NCI-H345 treated with DMSO at 0.1 percent for 48 hours (cell line): ENCODE results near the gene ELOVL6.
"Not testable (repeated sequence)": the region's sequence is repeated elsewhere in the genome, so short reads cannot be mapped to it uniquely, and the experiment has no call there.

Experiments used
- DNase-seq: peaks from one replicate; lab custom pipeline; 2025; ENCODE audit not compliant: unreplicated experiment; lab: John Stamatoyannopoulos, UW

ELOVL6 gene

DNA sequence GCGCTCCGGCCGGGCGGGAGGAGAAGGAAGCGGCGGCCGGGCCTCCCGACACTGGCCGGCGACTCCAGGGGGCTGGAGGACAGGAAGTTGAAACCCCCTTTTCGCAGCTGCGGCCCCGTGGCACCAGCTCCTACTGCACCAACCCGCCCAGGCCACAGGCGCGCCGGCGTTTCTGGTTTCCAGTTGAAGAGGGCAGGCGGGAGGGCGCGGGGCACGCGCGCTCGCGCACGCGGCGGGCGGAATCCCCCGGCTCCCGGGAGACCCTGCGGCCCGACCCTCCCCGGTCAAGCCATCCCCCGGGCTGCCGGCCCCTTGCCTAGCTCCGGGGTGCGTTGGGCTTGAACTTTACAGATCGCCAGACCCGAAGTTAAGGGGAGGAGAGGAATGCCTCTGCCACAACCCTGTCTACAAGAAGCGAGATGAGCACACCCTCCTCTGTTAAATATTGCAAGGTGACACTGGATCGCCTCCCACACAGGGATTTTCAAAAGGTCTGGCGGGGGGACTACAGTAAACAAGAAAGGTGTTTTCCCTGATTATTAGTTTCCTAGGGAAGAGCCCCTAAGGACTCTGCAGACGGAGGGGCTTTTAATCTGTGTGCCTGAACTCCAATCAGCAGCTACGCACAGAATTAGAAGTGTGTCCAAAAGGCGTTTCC, 1.4 kb downstream of the ELOVL6 start:
- DNase-seq = peak; percentile 8

DNA sequence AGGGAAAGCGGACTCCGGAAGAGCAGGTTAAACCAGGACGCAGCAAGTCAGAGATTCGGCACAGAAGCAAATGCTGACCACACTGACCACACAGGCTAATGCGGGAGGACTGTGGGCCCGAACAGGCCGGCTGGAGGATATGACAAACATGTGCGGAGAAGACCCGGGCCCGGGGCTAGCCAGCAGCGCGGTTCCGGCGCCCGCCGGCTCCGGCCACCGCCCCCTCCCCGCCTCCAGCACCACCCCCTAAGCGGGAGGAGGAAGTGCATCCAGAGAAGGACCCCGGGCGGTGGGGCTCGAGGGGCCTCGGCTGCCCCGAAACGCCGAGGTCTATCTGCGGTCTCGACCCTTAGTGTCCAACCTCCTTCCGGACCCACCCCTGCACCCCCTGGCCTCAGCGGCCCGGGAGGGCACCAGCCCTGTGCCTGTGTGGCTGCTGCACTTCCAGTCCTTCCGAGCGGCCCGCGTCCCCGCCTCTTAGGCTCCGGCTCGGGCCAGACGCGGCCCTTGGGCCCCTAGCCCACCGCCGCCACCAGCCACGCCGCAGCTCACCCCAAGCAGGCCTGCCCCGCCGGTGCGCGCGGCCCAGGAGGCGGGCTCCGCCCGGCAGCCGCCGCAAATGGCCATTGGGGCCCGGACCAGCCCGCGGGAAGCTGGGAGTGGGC, 2.1 kb downstream of the ELOVL6 start:
- DNase-seq = no peak

DNA sequence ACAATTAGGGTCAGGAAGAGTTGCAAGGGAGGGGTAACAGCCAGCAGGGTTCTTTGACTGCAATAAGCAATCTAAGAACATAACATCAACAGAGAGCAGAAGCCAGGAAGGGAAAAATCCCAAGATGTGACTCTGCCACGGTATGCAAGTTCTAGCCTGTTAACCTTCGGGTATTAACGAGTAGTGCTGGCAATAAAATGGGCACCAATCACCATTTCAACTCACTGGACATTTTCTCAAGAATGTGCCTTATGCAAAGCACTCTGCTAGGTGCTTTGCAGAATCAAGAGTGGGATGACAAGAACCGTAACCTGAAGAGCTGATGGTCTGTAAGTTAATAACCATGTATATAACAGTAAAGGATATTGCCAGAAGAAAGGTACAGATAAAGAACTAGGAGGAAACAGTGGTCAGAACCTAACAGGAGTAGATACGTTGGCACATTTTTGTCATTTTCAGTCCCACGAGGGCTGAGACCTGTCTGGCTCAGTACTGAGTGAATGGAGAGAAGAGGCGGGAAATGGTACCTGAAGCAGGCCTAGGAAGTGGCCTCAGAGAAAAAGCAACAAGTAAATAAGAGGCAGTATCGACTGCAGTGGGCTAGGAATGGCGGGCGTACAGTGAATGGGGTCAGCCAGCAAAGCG, 2.7 kb downstream of the ELOVL6 start:
- peak; percentile 10 for DNase-seq

DNA sequence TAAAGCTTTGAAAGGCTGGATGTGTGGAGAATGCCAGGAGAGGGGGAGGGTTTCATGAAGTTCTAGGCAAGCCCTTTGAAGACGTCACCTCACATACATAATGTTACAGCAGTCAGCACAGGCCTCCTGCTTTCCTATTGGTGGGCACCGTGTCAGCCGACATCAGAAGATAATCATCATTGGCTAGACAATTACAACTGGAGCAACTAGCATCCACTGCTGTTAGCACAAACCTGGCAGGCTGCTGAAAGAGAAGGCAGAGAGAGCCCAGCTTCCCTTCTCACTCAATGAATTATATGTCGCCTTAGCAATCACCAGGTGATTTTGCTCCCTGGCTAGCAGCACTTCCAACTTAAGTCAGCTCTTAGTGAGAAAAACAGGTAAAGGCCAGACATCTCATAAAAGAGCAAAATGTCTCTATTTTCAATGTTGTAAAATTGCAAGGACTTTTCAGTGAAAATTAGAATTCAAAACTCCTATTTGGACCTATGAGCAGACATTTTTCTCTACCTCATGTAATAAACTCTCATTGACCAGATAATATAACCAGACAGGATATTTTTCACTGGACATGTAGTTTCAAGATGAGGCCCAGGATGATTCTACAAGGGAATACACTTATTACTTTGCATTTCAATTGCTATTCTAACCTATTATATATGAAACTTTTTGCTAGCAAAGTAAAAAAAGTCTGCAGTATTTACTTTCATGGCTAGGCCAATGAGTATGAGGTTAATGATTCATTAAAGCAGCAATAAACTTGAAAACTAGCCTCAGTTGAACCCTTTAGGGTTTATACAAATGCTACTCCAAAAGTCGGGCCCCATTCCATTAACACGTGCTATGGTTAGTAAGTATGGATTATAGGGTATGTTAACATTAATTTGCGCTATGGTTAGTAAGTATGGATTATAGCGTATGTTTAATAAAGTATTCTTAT, 4.3 kb downstream of the ELOVL6 start:
- DNase-seq = peak; percentile 62

DNA sequence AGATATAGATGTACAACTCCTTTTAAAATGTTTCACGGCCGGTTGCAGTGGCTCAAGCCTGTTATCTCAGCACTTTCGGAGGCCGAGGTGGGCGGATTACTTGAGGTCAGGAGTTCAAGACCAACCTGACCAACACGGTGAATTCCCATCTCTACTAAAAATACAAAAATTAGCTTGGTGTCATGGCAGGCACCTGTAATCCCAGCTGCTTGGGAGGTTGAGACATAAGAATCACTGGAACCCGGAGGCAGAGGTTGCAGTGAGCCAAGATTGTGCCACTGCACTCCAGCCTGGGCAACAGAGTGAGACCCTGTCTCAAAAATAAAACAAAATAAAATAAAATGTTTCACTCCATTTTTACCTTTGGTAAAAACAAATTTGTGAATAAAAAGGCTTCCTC, 5.1 kb downstream of the ELOVL6 start:
- DNase-seq = not testable (repeated sequence)

DNA sequence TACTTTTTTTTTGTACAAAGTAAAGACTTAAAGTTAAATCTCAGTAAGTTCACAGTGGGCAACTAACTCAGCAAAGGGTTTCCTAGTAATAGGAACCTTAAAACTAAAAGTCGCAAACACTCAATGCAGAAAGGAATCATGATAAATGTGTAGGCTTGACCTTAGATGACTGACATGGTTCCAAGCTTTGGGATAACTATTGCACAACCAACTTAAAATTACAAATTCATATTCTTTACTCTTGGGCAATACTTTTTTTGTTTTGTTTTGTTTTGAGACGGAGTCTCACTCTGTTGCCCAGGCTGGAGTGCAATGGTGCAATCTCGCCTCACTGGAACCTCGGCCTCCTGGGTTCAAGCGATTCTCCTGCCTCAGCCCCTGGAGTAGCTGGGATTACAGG, 8.2 kb downstream of the ELOVL6 start:
- DNase-seq = no peak

DNA sequence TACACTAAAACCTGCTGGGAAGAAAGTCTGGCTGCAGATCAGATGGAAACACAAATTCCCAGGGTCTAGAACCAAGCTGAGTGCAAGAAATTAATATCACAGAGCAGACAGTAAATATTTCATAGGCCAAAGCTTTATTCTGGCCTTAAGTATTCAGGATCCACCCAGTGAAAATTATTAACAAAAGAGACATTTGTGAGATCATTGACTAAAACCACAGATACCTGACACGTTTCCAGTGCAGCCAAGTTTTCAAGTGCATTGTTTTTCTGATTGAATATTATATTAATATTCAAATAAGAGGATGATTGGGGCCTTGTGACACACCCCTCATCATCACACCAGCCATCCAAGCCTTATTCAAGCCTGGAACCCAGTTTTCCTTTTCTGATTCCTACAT, 10.3 kb downstream of the ELOVL6 start:
- DNase-seq = no peak

DNA sequence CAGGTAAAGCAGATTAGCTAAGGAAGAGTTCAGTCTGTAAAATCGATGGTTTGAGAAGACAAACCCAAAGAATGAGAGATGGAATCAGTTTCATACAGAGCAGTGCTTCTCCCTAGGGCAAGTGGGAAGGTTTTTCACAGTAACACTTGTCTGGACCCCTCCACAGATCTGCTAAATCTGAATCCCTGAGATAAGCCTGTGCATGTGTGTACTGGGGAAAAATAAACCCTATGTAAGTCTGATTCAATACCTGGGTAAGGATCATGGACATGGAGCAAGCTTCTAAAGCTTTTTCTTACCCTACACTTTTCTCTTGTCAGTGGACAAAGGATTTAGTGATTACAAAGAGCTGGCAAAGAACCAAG, 13.6 kb downstream of the ELOVL6 start:
- no peak for DNase-seq

DNA sequence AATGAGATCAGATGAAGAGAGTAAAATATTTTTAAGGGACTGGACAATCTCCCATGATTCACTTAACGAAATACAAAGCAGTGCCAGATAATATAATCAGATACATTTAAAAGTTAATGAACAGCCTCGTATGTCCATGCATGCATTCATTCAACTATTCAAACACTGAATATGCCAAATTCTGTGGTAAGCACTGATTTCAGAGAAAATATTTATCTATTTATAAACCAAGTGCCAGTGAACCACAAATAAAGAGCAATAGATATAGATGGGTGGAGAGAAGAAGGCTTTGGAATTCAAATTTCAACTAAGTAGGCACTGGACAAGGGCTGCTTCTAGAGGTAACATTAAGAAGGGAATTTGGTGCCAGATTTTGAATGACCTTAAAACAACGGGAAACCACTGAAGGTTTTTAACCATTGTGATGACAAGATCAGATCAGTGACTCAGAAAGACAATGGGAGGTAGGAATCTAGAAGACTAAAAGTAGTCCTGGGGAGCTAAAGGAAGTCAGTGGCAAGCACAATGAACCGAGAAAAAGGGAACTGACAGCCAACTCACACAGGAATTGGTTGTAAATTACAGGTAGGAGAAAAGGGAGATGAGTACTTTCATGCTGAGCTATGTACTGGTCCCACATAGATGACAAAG, 14.2 kb downstream of the ELOVL6 start:
- no peak for DNase-seq

DNA sequence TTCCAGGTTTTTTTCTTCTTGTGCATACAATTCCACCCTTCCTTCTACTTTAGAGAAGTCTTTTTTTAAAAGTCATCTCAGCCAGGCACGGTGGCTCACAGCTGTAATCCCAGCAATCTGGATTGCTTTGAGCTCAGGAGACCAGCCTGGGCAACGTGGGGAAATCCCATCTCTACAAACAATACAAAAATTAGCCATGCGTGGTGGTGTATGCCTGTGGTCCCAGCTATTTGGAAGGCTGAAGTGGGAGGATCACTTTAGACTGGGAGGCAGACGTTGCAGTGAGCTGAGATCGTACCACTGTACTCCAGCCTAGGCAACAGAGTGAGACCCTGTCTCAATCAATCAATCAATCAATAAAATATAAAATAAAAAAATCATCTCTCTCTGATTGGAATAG, 14.8 kb downstream of the ELOVL6 start:
- no peak for DNase-seq

DNA sequence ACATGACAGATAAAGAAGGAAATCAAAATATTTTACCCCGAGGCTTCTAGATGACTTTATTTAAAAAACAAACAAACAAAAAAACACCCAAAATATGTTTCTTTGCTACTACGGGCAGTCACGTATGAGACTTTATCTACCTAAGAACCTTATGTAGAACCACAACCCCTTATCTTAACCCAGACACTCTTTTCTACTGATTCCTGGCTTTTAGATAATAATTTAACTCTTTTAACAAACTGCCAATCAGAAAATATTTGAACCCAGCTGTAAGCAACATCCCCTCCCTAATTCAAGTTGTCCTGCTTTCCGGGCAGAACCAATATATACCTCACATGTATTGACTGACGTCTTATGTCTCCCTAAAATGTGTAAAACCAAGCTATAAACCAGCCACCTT, 15.4 kb downstream of the ELOVL6 start:
- DNase-seq = no peak

DNA sequence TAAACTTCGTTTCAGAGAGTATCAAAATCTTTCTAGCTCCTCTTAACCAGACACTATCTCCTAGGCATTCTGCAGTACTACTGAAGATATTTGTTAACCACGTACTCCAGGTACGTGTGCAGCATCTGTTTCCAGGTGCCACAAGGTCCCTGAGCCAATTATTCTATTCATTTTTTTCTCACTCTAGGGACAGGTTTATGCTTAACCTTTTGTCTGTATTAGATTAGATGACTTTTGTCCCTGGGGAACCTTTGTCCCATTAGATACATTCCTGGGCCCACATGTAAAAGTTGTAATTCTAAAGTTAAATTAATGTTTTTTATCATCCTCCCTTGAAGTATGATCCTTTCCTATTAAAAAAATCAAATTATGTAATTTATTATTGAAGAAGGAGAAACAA, 16.5 kb downstream of the ELOVL6 start:
- DNase-seq = no peak

DNA sequence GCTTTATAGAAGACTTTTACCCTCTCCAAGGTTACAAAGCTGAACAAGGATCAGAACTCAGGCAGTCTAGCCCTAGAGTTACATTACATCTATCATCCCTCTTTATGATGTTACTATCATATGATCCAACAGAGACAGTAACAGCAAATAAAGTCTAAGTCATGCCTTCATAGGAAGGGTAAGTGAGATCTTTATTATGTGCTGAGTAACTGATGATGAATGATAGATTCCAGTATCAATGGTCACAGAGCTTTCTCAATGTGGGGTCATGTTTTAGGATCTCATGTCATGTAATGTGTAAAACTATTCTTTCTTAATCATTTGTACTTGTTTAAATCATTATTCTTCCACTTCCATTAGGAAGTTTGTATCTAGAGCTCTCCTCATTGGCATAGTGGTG, 22.8 kb downstream of the ELOVL6 start:
- no peak for DNase-seq

DNA sequence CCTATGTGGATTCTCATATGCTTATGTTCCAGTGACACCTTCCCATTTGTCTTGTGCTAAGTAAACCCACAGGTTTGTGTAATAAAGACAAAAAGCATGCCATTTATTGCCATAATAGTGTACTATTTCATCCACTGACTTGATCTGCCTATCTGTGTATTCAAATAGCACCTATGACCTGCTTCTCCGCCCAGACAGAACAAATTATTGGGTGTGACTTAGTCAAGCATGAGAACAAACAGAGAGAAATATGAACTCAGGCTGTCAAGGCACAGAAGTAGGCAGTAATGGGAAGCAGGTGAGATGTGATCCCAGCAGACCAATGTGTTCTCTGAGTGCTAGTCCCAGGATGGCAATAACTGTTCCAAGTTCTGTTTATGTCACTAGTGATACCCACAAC, 25.4 kb downstream of the ELOVL6 start:
- peak; percentile 3 for DNase-seq

DNA sequence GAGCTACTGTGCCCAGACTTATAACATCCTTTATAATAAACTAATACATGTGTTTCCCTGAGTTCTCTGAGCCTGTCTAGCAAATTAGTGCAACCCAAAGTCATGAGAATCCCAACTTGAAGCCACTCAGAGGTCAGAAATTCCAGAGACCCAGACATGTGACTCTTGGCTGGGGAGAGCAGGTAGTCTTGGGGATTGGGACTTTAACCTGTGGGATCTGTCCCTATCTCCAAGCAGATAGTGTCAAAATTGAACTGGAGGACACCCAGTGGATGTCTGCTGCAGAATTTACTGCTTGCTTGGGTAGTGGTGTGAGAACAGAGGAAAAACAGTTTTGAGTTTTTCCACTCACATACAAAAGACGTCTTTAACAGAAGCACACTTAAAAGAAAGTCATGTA, 26.4 kb downstream of the ELOVL6 start:
- no peak for DNase-seq

DNA sequence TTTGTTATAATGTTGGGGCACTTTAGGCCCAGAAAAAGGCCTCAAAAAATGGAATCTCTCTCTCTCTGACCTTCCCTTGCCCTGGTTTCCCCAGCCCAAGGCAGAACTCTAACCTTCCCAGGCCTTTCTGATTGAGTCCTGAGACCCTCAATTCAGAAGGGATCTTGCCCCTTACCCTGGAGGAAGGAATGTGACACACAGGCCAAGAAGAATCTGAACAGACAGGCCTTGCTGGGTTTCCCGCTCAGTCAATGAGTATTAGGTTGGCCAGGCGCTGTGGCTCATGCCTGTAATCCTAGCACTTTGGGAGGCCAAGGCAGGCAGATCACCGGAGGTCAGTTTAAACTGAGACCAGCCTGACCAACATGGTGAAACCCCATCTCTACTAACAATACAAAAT, 27.6 kb downstream of the ELOVL6 start:
- DNase-seq = no peak

DNA sequence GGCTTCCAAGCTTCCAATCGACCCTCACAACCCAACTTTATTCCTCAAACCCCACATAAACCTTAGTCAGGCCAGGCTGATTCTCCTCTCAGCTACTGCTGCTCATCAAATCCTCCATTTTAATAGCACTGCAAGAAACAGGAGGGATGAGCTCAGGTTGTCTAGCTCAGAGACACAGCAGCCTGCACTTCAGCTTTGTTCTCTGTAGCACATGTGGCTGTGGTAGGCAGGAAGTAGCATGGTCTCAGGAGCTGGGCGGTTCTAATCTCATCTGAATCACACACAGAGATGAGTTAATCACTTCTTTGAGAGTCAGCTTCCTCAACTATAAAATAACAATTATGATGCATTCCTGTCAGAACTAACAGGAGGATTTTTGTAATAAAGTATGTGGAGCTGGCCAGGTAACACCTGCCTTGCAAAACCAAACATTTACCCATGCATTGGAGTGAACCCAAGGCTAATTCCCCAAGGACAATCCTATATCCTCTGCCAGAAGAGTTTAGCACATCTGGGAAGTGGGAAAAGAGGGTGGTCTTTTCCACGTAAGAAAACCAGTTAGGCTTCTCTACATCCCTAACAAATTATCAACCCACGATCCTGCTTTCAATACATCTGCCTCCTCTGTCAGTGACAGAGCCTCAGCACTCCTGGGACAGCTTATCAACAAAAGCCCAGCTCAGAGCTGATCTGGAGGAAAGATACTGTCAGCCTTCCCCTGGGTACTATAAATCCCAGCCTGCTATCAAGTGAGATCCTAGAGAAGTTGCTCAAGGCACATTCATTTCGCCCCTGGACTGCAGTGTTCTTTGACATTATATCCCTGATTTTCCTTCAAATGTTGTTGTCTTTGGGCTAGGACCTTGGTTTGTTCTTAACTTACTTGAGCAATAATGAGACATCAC, 32.8 kb downstream of the ELOVL6 start:
- DNase-seq = no peak

DNA sequence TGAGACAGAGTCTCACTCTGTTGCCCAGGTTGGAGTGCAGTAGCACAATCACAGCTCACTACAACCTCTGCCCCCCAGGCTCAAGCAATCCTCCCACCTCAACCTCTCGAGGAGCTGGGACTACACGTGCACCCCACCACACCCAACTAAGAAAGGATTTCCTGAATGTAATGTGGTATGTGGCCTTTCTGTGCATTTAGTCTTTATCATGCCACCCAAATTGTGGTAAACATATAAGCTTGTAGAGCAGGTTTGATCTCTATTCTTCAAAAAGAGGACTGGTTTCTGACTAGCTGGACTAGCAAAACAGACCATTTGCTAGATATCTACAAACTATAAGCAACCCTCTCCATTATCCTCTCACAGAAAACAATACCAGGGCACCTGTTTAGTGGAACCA, 33.6 kb downstream of the ELOVL6 start:
- no peak for DNase-seq

DNA sequence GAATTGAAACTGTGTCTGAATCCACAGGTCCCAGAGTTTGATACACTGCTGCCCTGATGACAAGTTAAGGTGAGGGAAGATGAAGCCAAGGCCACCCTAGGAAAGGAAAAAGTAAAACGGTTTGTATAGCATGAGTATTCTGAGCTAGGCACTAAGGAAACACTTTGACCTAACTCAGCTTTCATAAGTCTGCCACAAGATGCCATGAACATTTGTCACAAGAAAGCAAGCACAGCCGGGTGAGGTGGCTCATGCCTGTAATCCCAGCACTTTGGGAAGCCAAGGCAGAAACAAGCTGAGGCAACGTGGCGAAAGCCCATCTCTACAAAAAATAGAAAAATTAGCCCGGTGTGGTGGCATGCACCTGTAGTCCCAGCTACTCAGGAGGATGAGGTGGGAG, 34.2 kb downstream of the ELOVL6 start:
- DNase-seq = no peak
